Panc1 (cell line): ENCODE measurements around the gene FAS. TPM values are rescaled to one million over a fixed set of nuclear protein-coding genes. Genes with fewer than 3 reads are reported as not detected.

Experiments
- ATAC-seq: fragments of 200-7000 bp; cut with Tn5 transposase; 2 replicates; pipeline ENCODE4 v1.9.1; 2020; ENCODE audit warnings: mild to moderate bottlenecking, moderate library complexity
- BruUV-seq: library from RNA; stranded (reverse); fragments of 400-500 nt; replicated peaks from 2 replicates; lab custom pipeline; 2021; lab: Mats Ljungman, UMichigan
- CTCF ChIA-PET: fragments of 300-600 bp; sonication (Branson Sonifier 250); formaldehyde crosslinking; loops from one replicate; lab custom pipeline; 2022; ENCODE audit warnings: antibody characterized with exemption; lab: Charles Lee
- POLR2A ChIA-PET: fragments of 300-600 bp; sonication (Branson Sonifier 250); formaldehyde crosslinking; loops from one replicate; lab custom pipeline; 2022; ENCODE audit warnings: antibody characterized with exemption; lab: Charles Lee
- DNase-seq: peaks from one replicate; pipeline ENCODE4 v3.0.0-alpha.2; 2010; ENCODE audit warnings: low read depth, low spot score
- H3K27ac ChIP-seq: 2 replicates; pipeline ENCODE4 v1.5.1; 2011; ENCODE audit warnings: mild to moderate bottlenecking, low read length, inconsistent platforms
- H3K27me3 ChIP-seq: fragments of 200-500 bp; sonication (Bioruptor generic); 2 replicates; pipeline ENCODE4 v1.6.0; 2014; ENCODE audit warnings: low read length, inconsistent platforms; ENCODE audit not compliant: control insufficient read depth, insufficient read depth
- H3K36me3 ChIP-seq: fragments of 200-500 bp; sonication (Bioruptor generic); 2 replicates; pipeline ENCODE4 v1.5.1; 2014; ENCODE audit warnings: inconsistent platforms, mild to moderate bottlenecking, low read length, moderate library complexity; ENCODE audit not compliant: control insufficient read depth, insufficient read depth
- H3K4me1 ChIP-seq: 2 replicates; pipeline ENCODE4 v1.5.1; 2011; ENCODE audit warnings: inconsistent platforms, mild to moderate bottlenecking, low read length, moderate library complexity; ENCODE audit not compliant: control insufficient read depth, insufficient read depth
- H3K4me3 ChIP-seq, 2 experiments: 2 replicates each; pipeline ENCODE4 v1.5.1; 2011 to 2012; ENCODE audit warnings: low read depth in 2 of 2, low read length in 2 of 2, mild to moderate bottlenecking in 2 of 2, inconsistent platforms in 1 of 2, moderate library complexity in 1 of 2
- H3K9me3 ChIP-seq: fragments of 200-500 bp; sonication (Bioruptor generic); 2 replicates; pipeline ENCODE4 v1.5.1; 2014; ENCODE audit warnings: low read depth, mild to moderate bottlenecking, inconsistent platforms, low read length, moderate library complexity; ENCODE audit not compliant: control insufficient read depth, insufficient read depth
- CTCF ChIP-seq: fragments of 450-650 bp; IDR thresholded peaks from 2 replicates; pipeline ENCODE4 v1.5.1; 2017; ENCODE audit warnings: mild to moderate bottlenecking
- POLR2AphosphoS5 ChIP-seq: IDR thresholded peaks from 2 replicates; pipeline ENCODE4 v1.6.1; 2012; ENCODE audit warnings: mild to moderate bottlenecking, low read depth, low read length, moderate library complexity
- REST ChIP-seq, 2 experiments: IDR thresholded peaks; 2 replicates each; pipeline ENCODE4 v1.6.1; 2011 to 2012; ENCODE audit warnings: low read depth in 2 of 2, control low read depth in 1 of 2, low read length in 1 of 2, mild to moderate bottlenecking in 1 of 2, moderate library complexity in 1 of 2; ENCODE audit not compliant: insufficient read depth in 1 of 2
- SIN3A ChIP-seq: IDR thresholded peaks from 2 replicates; pipeline ENCODE4 v1.6.1; 2012; ENCODE audit warnings: low read depth, mild to moderate bottlenecking, low read length, moderate library complexity, borderline replicate concordance; ENCODE audit not compliant: insufficient read depth
- TCF7L2 ChIP-seq: IDR thresholded peaks from 2 replicates; pipeline ENCODE4 v1.6.1; 2011; ENCODE audit warnings: mild to moderate bottlenecking, low read depth, low read length, inconsistent platforms
- in situ Hi-C: cut with HindIII; loops from 2 replicates; pipeline ENCODE4 v1.10.0; 2016; ENCODE audit warnings: low sequenced_read_pairs, low pct_unique_long_range_greater_than_20kb
- intact Hi-C: fragments of 100-400 bp; cut with micrococcal nuclease; formaldehyde crosslinking; loops from one replicate; pipeline ENCODE4 v1.10.0; 2022; ENCODE audit not compliant: unreplicated experiment
- total RNA-seq: library from RNA; stranded (reverse); gene quantifications from one replicate; pipeline ENCODE4 v1.2.1, GENCODE V29; 2021; ENCODE audit not compliant: unreplicated experiment

FAS gene
- total RNA-seq, 1 experiment from 2014 or later: 8.1 TPM

GRCh38 chr10:88989824-88990383 is 694 bp upstream of the FAS start:
- in situ Hi-C loops: no loop called here
- TF ChIP-seq REST (IDR thresholded peaks at IDR 0.05; ENCODE audit: insufficient read depth in 1 of 2, low read depth in 2 of 2, low read length in 1 of 2): no peak
- TF ChIP-seq CTCF: no peak
- TF ChIP-seq SIN3A: no peak
- TF ChIP-seq TCF7L2: no peak
- no peak for TF ChIP-seq POLR2AphosphoS5
- peak; percentile 57; the same call in 1 of the 2 replicates for ATAC-seq
- H3K36me3 ChIP-seq: no peaks in the 10 kb centered on the region
- H3K9me3 ChIP-seq: no peaks in the 10 kb centered on the region
- intact Hi-C loops: loop anchor here (5.0 kb wide), 1 partner anchor 153 kb away; no protein-coding TSS in a partner anchor
- DNase-seq: no peak
- ChIA-PET POLR2A (interaction anchor here (0.5 to 0.6 kb wide), 2 partner anchors 340 to 407 kb away, joined by 3 to 7 read pairs; partner anchors contain the start of gene RNLS), CTCF (interaction anchor here (0.6 to 1.5 kb wide), 4 partner anchors 55 to 224 kb away, joined by 3 to 6 read pairs (median 4); no protein-coding TSS in a partner anchor)
- no peak overlapping the region for H3K27ac ChIP-seq
- H3K27me3 ChIP-seq: no peaks in the 10 kb centered on the region
- H3K4me1 ChIP-seq: peaks cover 24% of the 10 kb centered on the region
- no TSS peak for BruUV-seq
- H3K4me3 ChIP-seq: peak overlapping the region; percentile 87 to 93

GRCh38 chr10:88991161-88991898 is 732 bp downstream of the FAS start:
- H3K4me1 ChIP-seq: peaks cover 24% of the 10 kb centered on the region
- H3K9me3 ChIP-seq: no peaks in the 10 kb centered on the region
- no peak for DNase-seq
- intact Hi-C loops (no loop called here), in situ Hi-C loops (no loop called here)
- TF ChIP-seq SIN3A (peak; percentile 82; the same call in 1 of the 2 replicates), CTCF (peak; percentile 26; the same call in 1 of the 2 replicates), REST (IDR thresholded peaks at IDR 0.05; ENCODE audit: insufficient read depth in 1 of 2, low read depth in 2 of 2, low read length in 1 of 2) (no peak), POLR2AphosphoS5 (0 out of 2 replicates have a peak, but pooled peaks have one; percentile 30)
- BruUV-seq: no TSS peak
- peak overlapping the region; percentile 87 to 93 for H3K4me3 ChIP-seq
- H3K27me3 ChIP-seq: no peaks in the 10 kb centered on the region
- POLR2A ChIA-PET: interaction anchor here (0.7 kb wide), 2 partner anchors 50 to 150 kb away, joined by 3 to 6 read pairs; no protein-coding TSS in a partner anchor
- peak overlapping the region; percentile 74 for H3K27ac ChIP-seq
- H3K36me3 ChIP-seq: no peaks in the 10 kb centered on the region
- peak; percentile 76 for ATAC-seq
- CTCF ChIA-PET: no interaction called here
